Caco-2 (cell line): ENCODE measurements around the gene TBC1D2B. TPM values are rescaled to one million over a fixed set of nuclear protein-coding genes. Genes with fewer than 3 reads are reported as not detected.

Experiments used
- BruUV-seq: library from RNA; stranded (reverse); fragments of 400-500 nt; replicated peaks from 2 replicates; lab custom pipeline; 2021; lab: Mats Ljungman, UMichigan
- CTCF ChIA-PET: fragments of 300-600 bp; sonication (Branson Sonifier 250); formaldehyde crosslinking; loops from one replicate; lab custom pipeline; 2022; ENCODE audit warnings: antibody characterized with exemption; lab: Charles Lee
- POLR2A ChIA-PET: fragments of 300-600 bp; sonication (Branson Sonifier 250); formaldehyde crosslinking; loops from one replicate; lab custom pipeline; 2022; ENCODE audit warnings: antibody characterized with exemption; lab: Charles Lee
- DNase-seq, 2 experiments: peaks; one replicate each; pipeline versions ENCODE4 v3.0.0 to v3.0.0-alpha.2; 2020 to 2022
- H3K27me3 ChIP-seq: replicated peaks from 2 replicates; pipeline ENCODE4 v1.6.0; 2011; ENCODE audit warnings: low read length; ENCODE audit not compliant: control insufficient read depth, insufficient read depth
- H3K36me3 ChIP-seq: 2 replicates; pipeline ENCODE4 v1.5.1; 2011; ENCODE audit warnings: low read length; ENCODE audit not compliant: control insufficient read depth, insufficient read depth
- H3K4me1 ChIP-seq: fragments of 250-450 bp; sonication (Bioruptor Pico); 2 replicates; pipeline ENCODE4 v1.5.1; 2020; ENCODE audit warnings: mild to moderate bottlenecking
- H3K4me3 ChIP-seq: 2 replicates; pipeline ENCODE4 v1.5.1; 2011; ENCODE audit warnings: low read depth, mild to moderate bottlenecking, control low read depth, low read length
- H3K9me3 ChIP-seq: fragments of 250-450 bp; sonication (Bioruptor Pico); 2 replicates; pipeline ENCODE4 v1.5.1; 2020; ENCODE audit warnings: mild to moderate bottlenecking, moderate library complexity
- H3K27ac Mint-ChIP-seq: one replicate; pipeline ENCODE4 v1.8.0; 2022; ENCODE audit warnings: mixed read lengths; ENCODE audit not compliant: unreplicated experiment
- H3K27me3 Mint-ChIP-seq: one replicate; pipeline ENCODE4 v1.8.0; 2022; ENCODE audit warnings: mixed read lengths; ENCODE audit not compliant: insufficient read depth, unreplicated experiment
- H3K36me3 Mint-ChIP-seq: one replicate; pipeline ENCODE4 v1.8.0; 2022; ENCODE audit warnings: mild to moderate bottlenecking, mixed read lengths; ENCODE audit not compliant: insufficient read depth, unreplicated experiment
- H3K4me1 Mint-ChIP-seq: one replicate; pipeline ENCODE4 v1.8.0; 2022; ENCODE audit warnings: low read depth, mixed read lengths; ENCODE audit not compliant: unreplicated experiment
- H3K4me3 Mint-ChIP-seq: one replicate; pipeline ENCODE4 v1.8.0; 2022; ENCODE audit warnings: mild to moderate bottlenecking, moderate library complexity, mixed read lengths; ENCODE audit not compliant: unreplicated experiment
- H3K9me3 Mint-ChIP-seq: one replicate; pipeline ENCODE4 v1.8.0; 2022; ENCODE audit warnings: mixed read lengths; ENCODE audit not compliant: unreplicated experiment
- intact Hi-C: fragments of 100-400 bp; cut with micrococcal nuclease; formaldehyde crosslinking; loops from one replicate; pipeline ENCODE4 v1.10.0; 2022; ENCODE audit not compliant: unreplicated experiment
- total RNA-seq: library from RNA; stranded (reverse); gene quantifications from 2 replicates; pipeline ENCODE4 v1.2.3, GENCODE V29; 2022
- TF ChIP-seq, protein P1 (sequence below), 2 experiments: fragments of 200-600 bp in 1 of 2; IDR thresholded peaks; 1 replicate in 1 of 2; 2 replicates in 1 of 2; pipeline versions ENCODE4 v1.5.1 to v1.8.0; 2011 to 2022; ENCODE audit warnings: antibody characterized with exemption in 1 of 2, control low read depth in 1 of 2, inconsistent platforms in 1 of 2, low read depth in 1 of 2, low read length in 1 of 2, mild to moderate bottlenecking in 1 of 2, moderate library complexity in 1 of 2; ENCODE audit not compliant: insufficient read depth in 1 of 2, severe bottlenecking in 1 of 2, unreplicated experiment in 1 of 2

Gene TBC1D2B
- total RNA-seq, 1 experiment from 2014 or later: 18.3 TPM

DNA sequence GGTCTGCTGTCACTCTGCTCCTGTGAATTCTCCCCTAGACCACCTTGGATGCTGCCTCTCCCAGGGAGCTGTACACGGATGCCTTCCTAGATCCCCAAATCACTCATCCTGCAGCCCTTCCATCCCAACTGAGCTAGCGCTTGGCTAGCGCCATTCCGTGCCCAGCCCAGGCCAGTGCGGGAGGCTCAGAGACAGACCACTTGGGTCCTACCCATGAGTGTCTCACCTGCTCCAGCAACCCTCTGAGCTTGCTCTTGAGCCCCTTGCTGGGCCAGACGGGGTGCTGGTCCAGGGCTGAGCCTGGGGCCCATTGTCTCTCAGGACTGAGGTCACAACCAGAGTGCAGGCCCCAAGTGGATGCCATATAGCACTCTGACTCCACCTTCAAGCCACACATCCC lies 32.6 kb upstream of the TBC1D2B start:
- Mint-ChIP-seq H3K4me1 (peaks cover 7% of the 10 kb centered on the region), H3K36me3 (no peaks in the 10 kb centered on the region), H3K4me3 (no peak overlapping the region), H3K27ac (no peak overlapping the region), H3K27me3 (no peaks in the 10 kb centered on the region), H3K9me3 (no peaks in the 10 kb centered on the region)
- intact Hi-C loops: no loop called here
- CTCF ChIA-PET: interaction anchor here (2.9 kb wide), 1 partner anchor 144 kb away, joined by 31 read pairs; no protein-coding TSS in a partner anchor
- BruUV-seq: no TSS peak
- Histone ChIP-seq H3K4me1 (no peaks in the 10 kb centered on the region), H3K4me3 (no peak overlapping the region), H3K27me3 (no peaks in the 10 kb centered on the region), H3K36me3 (no peaks in the 10 kb centered on the region), H3K9me3 (no peaks in the 10 kb centered on the region)
- TF ChIP-seq, protein P1, sequence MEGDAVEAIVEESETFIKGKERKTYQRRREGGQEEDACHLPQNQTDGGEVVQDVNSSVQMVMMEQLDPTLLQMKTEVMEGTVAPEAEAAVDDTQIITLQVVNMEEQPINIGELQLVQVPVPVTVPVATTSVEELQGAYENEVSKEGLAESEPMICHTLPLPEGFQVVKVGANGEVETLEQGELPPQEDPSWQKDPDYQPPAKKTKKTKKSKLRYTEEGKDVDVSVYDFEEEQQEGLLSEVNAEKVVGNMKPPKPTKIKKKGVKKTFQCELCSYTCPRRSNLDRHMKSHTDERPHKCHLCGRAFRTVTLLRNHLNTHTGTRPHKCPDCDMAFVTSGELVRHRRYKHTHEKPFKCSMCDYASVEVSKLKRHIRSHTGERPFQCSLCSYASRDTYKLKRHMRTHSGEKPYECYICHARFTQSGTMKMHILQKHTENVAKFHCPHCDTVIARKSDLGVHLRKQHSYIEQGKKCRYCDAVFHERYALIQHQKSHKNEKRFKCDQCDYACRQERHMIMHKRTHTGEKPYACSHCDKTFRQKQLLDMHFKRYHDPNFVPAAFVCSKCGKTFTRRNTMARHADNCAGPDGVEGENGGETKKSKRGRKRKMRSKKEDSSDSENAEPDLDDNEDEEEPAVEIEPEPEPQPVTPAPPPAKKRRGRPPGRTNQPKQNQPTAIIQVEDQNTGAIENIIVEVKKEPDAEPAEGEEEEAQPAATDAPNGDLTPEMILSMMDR (IDR thresholded peaks at IDR 0.05; ENCODE audit: insufficient read depth in 1 of 2, low read depth in 1 of 2, low read length in 1 of 2, severe bottlenecking in 1 of 2, unreplicated experiment in 1 of 2): no peak
- DNase-seq: no peak
- POLR2A ChIA-PET: interaction anchor here (0.5 kb wide), 1 partner anchor 185 kb away, joined by 4 read pairs; no protein-coding TSS in a partner anchor

DNA sequence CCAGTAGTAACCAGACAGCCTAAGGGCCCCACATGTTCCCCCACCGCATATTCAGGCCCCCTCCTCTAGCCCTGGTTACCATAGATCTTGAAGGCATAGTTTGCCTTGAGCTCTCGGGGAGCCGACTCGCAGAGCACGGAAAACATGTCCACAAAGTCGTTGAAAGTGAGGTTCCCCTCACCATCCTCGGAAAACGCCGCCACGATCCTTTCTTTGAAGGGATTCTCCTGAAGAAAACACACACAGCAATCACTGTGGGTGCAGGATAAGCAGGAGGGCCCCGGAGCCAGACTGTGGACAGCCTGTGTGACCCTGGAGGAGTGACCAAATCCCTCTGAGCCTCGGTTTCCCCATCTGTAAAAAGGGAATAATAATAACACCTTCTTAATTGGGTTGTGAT lies 31.6 kb upstream of the TBC1D2B start:
- intact Hi-C loops: no loop called here
- Mint-ChIP-seq H3K27ac (no peak overlapping the region), H3K27me3 (no peaks in the 10 kb centered on the region), H3K36me3 (no peaks in the 10 kb centered on the region), H3K4me1 (peaks cover 13% of the 10 kb centered on the region), H3K4me3 (no peak overlapping the region), H3K9me3 (no peaks in the 10 kb centered on the region)
- ChIA-PET POLR2A (interaction anchor here (0.5 kb wide), 1 partner anchor 257 kb away, joined by 3 read pairs; no protein-coding TSS in a partner anchor), CTCF (interaction anchor here (1.3 to 2.9 kb wide), 8 partner anchors 10 to 150 kb away, joined by 5 to 33 read pairs (median 10); no protein-coding TSS in a partner anchor)
- no peak for DNase-seq
- Histone ChIP-seq H3K4me3 (no peak overlapping the region), H3K4me1 (no peaks in the 10 kb centered on the region), H3K27me3 (no peaks in the 10 kb centered on the region), H3K9me3 (no peaks in the 10 kb centered on the region), H3K36me3 (no peaks in the 10 kb centered on the region)
- BruUV-seq: no TSS peak
- TF ChIP-seq, protein P1 (IDR thresholded peaks at IDR 0.05; ENCODE audit: insufficient read depth in 1 of 2, low read depth in 1 of 2, low read length in 1 of 2, severe bottlenecking in 1 of 2, unreplicated experiment in 1 of 2): no peak

DNA sequence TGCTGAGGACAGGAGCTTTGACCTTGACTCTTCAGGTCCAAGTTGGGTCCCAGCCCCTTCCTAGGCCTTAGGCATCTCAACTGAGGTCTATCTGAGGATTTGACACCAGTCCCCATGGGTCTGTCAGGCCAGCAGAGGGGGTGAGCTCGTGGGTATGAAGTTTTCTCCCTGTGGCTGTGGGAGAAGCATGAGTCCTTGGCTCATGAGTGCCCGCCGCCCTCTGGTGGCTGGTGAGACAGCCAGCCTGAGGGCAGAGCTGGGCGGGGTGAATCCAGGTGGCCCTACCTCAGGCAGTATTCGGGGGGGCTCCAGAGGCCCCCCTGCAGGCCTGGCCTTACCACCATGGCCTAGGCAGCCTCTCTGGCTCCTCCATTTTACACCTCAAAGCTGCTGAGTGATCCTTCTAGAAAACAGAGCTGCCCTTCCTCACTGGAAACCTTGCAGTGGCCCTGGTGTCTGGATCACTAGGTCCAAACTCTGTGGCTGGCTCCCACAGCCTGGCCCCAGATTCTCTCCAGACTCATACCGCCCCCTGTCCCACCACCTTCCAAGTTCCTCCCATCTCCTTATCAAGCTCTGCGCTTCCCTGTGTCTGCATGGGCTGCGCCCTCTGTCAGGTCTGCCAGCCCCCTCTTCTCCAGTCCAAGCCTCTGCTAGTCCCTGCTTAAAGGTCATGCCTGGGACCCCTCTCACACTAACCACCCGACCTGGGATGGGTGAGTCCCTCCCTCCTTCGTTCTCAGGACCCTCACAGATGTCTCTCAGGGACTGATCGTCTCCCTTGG lies 31.0 kb upstream of the TBC1D2B start:
- intact Hi-C loops: loop anchor here (1.0 kb wide), 4 partner anchors 31 to 149 kb away; partner anchors contain the start of gene TBC1D2B
- Mint-ChIP-seq H3K4me1 (peaks cover 14% of the 10 kb centered on the region), H3K27ac (no peak overlapping the region), H3K36me3 (no peaks in the 10 kb centered on the region), H3K9me3 (no peaks in the 10 kb centered on the region), H3K4me3 (no peak overlapping the region), H3K27me3 (no peaks in the 10 kb centered on the region)
- BruUV-seq: no TSS peak
- CTCF ChIA-PET: interaction anchor here (0.5 to 2.9 kb wide), 23 partner anchors 9 to 206 kb away, joined by 3 to 33 read pairs (median 5); partner anchors contain the start of genes IDH3A, SKIC8 and TBC1D2B
- H3K36me3 ChIP-seq: no peaks in the 10 kb centered on the region
- POLR2A ChIA-PET: interaction anchor here (0.5 kb wide), 1 partner anchor 256 kb away, joined by 3 read pairs; no protein-coding TSS in a partner anchor
- H3K9me3 ChIP-seq: no peaks in the 10 kb centered on the region
- no peaks in the 10 kb centered on the region for H3K27me3 ChIP-seq
- DNase-seq: peak; percentile 87 to 89
- no peak overlapping the region for H3K4me3 ChIP-seq
- TF ChIP-seq, protein P1 (IDR thresholded peaks at IDR 0.05; ENCODE audit: insufficient read depth in 1 of 2, low read depth in 1 of 2, low read length in 1 of 2, severe bottlenecking in 1 of 2, unreplicated experiment in 1 of 2): peak; percentile 89 to 91
- H3K4me1 ChIP-seq: no peaks in the 10 kb centered on the region
